Activated T-cell treated with anti-CD3 and anti-CD28 coated beads for 1 hour (primary cell): Measurements from ENCODE around the gene ZDHHC14.

Source experiments
- DNase-seq: peaks from one replicate; pipeline ENCODE4 v3.0.0-alpha.2; 2020; ENCODE audit warnings: low read depth

ZDHHC14 gene

DNA sequence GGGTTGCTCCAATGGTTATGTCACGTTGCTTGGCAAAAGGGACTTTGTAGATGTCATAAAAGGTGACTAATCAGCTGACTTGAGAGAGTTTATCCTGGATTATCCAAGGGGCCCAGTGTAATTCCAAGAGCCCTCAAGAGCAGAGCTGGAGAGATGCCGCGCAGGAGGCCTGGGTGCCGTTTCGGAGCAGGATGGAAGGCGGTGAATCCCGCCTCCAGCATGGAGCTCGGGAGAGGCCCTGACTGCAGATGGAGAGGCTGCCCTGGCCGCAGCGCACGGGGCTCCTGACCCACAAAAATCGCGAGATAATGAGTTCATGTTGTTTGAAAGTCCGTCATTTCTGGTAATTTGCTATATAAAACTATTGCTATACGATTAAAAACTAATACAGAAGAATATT is 219.8 kb downstream of the ZDHHC14 start:
- DNase-seq, result no peak

DNA sequence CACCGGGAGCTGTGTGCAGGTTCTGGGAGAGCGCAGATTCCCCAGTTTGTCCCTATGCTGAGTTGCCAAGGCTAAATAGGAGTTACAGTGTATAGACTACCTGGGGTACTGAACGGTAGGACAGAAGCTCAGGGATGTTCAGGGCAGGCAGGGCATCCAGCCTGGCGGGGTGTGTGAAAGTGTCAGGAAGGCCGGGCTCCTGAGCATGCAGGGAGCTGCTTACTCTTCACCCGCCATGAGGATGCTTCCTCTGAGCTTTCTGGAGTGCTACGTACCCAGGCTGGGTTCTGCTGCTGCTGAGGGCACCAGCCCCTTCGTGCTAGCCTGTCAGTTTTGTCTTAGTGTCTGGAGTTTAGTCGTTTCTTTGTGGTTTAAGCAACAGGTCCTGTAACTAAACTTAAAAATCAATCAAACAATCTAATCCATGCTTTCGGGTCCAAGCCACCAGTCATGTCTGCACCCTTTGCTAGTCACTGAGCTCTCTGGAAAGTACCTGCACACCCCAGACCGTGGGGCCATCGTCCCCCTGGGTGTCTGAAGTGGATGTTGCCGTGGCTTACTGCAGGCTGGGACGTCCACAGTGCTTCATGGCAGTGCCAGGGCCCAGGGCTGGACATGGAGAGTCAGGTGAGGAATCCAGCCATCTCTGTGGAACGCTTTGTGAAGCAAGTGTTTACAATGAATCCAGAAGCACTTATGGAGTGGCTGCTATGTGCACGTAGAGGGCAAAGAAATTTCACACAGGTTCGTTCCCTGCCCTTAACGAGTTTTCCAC is 221.7 kb downstream of the ZDHHC14 start:
- no peak for DNase-seq

DNA sequence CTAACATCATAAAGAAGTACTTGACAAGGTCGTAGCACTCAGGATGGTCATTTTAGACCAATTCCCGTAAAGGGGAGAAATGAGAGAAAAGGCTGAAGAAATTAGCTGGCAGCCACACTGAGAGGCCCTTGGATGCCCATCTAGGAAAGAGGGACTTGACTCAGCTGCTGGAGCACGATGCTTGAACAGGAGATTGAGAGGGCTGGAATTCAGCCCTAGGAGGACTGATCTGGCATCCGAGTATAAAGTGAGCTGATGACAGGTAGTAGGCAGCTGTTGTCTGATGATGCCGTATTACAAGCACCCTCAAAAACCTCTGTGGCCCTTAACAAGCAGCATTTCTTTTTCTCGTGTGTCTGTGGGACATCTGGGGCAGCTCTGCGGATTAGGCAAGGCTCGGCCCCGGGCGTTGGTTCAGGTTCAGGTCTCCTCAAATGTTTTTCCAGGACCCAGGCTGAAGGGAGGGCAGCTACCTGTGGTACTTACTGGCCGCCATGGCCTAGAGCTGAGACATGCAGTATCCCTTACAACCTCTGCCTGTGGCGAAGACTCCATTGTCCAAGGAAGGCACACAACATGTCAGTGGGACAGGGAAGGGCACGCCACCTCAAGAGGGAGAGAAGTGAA is 222.4 kb downstream of the ZDHHC14 start:
- no peak for DNase-seq

DNA sequence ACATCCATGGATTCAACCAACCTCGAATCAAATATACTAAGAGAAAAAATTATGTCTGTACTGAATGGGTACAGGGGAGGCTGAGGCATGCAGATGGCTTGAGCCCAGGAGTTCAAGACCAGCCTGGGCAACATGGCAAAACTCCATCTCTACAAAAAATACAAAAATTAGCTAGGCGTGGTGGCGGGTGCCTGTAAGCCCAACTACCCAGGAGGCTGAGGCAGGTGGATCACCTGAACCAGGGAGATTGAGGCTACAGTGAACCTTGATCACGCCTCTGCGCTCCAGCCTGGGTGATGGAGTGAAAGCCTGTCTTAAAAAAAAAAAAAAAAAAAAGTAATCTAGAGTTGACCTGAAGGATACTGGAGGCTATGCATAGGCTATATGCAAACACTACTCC is 223.0 kb downstream of the ZDHHC14 start:
- no peak for DNase-seq

DNA sequence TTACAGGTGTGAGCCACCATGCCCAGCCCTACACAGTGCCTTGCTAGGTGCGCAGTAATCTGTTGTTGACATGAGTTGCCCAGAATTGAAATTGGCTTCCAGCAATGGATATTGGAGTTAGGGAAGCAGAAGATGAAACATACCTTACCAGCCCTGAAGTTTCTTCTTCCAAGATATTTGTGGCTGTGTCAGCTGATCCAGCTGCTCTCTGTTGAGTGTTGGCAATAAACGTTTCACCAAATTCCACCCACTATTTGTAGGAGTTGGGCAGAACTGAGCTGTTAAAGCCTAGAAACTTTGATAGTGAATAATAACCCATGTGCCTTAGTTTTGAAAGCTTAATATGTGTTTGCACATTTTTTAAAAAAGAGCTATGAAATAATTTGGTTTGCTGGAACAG is 223.8 kb downstream of the ZDHHC14 start:
- DNase-seq, result no peak

DNA sequence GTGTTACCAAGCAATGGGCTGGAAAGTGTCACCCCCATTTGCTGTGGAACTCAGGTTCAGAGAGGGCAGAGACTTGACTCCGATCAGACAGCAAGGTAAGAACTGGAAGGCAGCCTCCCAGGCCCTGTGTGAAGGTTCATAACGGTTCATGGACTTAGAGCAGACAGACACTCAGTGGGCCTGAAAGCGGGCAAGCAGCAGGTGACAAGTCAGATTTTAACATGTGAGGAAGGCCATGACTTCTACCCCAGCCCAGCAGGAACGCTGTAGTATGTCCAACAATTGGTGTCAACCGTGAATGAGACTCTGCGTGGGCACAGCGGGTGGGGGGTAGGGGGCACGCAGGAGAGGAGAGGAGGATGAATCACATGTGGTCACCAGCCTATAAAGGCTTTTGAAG is 224.5 kb downstream of the ZDHHC14 start:
- no peak for DNase-seq

DNA sequence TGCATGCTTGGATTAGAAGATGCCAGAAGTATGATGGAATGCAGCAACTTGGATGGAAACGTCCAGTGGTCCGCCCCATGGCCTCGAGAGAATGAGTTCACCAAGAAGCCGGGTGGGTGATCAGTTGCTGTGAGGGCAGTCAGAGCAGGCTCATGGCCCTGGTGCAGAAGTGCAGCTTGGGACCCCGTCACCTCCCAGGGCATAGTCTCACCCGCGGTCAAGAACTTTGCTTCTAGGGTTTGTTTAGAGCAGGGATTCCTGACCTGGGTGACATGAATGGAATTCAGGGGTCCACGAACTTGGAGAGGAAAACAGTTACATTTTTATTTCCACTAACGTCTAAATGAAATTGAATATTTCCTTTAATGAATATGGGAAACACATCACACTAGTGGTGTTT is 225.5 kb downstream of the ZDHHC14 start:
- DNase-seq, result no peak

DNA sequence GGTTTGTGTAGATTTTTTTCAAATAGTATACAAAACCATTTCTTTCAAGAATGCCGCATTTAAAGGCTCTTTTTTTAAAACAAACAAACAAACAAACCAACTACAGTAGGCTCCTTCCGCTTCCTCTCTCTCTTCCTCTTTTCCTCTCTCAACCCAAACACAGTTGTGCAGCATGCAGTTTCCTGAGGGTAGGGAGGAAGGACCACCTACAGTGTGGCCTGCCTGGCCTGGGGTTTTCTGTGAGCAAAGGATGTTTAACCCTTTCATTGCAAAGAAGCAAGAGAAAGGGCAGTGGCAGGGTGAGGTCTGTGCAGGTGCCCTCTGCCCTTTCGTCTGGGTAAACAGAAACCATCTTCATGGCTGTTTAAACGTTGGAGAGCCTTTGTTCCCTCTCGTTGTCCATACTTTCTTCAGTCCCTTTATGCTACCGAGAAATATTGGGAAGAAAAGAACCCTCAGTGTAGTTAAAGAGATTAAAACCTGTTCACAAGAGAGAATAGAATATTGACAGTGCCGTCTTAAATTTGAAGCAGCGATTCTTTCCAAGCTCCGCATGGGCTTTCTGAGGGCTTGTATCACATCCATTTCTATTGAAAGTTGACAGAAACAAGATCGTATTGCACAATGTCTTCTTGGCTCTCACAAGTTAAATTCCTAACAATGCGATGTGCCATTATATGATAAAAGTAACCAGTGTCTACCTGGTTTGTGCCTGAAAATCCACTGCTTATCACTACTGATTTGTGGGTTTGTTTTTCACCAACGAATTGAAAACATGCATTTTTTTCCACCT is 226.5 kb downstream of the ZDHHC14 start:
- DNase-seq, result no peak

DNA sequence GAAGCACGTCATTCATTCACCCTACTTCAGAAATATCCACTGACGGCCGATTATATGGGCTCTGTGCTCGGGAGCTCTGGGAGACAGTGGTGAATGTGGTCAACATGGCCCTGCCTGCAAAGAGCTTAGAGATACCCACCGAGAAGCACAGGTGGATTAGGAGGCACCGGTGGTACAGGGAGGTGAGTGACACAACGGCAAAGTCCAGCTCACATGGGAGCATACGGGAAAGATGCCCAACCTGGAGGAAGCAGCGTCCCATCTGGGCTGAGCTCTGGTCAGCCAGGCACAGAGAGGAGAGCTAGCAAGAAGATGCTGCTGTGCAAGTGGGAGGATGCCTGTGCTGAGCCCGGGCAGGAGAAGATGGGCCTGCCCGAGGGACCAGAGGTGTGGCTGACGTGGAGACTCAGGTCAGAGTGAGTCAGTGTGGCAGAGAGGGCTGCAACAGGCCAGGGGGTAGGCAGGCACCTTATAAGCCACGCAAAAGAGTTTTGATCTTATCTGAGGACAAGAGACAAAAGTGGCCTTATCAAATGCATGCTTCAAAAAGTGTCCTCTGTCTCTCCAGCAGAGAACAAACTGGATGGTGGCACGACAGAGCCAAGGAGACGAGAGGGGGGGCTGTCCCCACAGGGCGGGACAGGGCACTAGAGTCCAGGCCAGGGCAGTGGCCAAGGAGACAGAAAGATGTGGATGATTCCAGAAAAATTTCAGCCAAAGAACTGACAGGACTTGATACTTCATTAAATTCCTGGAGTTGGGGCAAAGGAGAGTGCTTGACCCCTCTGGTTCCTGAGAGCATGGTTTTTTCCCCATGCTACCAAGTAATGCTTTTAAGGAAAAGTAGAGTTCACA is 227.5 kb downstream of the ZDHHC14 start:
- DNase-seq, result no peak

DNA sequence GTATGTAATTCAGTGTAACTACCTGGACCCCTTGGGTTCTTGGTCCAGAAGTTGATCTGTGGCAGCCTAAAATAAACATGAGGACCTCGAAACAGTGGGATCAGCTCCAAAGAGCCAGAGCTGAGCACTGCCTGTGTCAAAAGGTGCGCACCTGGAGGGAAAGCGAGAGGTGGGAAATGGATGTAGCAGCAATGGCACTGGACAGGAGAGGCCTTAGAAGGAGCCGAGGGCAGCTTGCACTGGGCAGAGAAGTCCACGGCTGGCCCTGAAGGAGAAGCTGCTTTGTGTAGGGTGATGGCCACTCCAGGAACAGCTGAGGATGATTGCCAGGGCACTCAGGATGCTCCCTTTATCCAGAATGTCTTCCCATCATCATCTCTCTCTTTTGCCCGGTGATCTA is 228.1 kb downstream of the ZDHHC14 start:
- DNase-seq, result no peak

DNA sequence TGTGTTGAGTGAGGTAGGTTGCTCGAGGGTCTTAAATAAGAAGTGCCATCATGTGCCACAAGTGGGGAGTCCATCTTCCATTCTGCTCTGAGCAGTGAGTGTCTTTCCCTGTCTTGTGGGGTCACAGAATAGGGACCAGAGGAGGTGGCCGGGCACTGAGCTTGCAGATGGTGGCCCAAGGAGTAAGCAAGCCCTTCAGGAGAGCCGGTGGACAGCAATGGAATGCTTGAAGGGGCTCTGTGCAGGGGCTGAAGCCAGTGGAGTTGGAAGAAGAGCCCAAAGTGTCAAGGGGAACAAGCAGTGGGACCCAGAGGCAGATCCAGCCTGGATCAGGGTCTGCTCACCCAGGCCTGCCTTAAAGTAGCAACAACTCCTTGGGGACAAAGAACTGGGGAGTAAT is 228.6 kb downstream of the ZDHHC14 start:
- no peak for DNase-seq

DNA sequence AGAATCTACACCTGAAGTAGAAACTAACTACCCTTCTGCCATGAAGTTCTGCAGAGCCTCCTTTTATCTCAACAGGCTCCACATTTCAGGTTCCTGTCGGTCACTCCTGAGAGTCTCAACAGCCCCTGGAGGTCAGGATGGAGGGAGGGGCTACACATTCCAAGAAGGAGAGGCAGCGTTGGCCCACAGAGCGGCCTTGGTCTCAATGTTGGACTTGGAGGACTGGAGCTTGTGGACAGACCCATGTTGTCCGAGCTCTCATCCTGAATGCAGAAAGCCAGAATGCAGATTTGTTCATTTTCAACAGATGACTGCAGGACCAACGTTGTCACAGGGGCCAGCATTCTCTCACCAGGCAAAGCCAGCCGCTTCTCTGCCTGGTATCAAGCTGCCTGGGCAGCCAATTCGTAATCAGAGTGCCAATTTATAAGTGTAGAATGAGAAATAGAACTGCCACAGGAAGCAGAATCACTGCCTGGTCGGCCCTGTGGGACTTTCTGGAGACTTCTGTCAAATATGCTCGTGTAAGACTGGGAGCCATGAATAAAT is 229.5 kb downstream of the ZDHHC14 start:
- DNase-seq, result no peak

DNA sequence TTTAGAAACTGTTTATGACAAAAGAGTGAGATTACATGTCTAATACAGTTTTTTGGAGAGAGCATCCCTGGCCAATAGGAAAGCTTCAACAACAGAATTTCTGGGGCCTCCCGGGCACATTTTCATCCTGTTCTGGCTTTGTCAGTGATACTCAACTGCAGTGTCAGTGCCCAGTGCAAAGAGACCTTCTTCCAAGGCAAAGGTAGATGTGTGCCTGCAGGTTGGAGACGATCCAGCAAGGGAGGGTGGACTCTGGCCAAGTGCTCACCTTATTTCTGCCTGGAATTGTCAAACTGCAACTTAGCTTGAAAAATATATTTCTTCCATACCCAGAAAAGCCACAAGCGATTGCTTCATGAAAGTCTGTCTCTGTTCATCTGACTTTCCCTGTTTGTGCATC is 230.4 kb downstream of the ZDHHC14 start:
- no peak for DNase-seq

DNA sequence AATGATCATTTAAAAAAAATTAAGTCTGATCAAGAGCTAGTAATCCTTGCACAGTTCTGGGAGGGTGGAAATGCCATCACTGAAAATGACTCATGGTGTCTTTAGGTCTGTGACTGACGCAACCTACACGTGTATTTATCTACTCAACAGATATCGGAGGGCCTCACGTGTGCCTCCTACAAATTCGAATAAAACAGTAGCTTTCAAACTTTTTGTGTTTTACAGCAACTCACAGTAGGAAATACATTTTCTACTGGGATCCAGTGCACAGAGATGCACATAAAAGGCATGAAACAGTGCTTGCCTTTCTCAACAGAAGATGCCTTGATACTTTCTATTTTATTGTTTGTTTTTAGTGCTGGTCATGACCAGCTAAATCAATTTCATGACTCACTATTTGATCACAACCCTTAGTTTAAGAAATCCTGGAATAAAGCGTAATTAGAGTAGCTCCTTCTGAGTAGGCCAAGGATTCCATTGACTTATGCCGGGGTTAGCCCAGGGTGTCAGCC is 232.1 kb downstream of the ZDHHC14 start:
- DNase-seq, result no peak

DNA sequence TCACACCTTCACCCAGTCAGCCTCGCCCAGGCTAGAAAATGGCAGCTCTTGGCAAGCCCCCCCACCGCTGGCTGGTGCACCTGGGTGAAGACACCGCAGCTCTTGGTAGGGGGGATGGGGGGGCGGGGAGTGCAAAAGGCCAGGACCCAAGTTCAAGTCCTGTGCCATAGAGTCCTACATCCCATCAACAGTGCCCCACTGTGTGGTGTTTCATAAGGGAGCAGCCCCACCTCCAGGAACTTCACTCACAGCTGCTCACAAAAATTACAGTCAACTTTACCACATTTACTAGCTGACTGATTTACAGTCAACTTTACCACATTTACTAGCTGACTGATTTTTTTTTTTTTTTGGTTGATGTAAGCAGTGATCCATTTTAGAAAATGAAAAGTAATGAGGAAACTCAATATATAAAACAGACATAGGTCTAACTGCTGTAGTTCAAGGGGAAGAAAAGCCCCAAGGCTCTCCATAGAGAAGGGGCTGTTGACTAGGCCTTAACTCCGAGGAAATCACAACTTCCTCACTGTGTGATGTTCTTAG is 233.1 kb downstream of the ZDHHC14 start:
- DNase-seq, result no peak

DNA sequence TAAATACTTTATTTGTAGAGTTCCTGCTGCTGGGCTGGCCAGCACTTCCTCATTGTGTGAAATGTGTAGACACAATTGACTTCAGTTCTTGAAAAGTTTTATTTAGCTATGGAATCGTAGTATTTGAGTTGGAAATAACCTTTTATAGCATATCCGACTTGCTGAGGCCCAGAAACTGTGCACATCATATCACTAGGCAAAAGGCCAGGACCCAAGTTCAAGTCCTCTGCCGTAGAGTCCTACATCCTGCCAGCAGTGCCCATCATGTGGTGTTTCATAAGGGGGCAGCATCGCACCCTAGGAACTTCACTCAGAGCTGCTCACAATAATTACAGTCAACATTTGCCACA is 234.4 kb downstream of the ZDHHC14 start:
- DNase-seq, result no peak

DNA sequence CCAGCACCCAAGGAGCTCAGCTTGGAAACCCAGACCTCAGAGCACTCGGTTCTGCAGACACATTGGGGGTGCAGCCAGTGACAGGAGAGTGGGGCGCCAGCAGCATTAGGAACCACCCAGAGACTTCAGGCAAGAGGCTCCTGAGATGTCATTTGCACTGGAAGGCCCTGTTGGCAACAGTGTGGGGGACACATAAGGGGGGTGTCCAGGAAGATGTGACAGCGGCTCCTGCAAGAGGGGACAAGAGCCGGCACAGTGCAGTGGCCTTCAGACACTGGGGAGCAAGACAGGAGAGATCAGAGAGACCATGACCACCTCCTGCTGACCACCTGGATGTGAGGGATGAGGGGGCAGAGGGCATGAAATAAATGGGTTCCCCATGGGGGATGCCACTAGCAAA is 235.0 kb downstream of the ZDHHC14 start:
- DNase-seq, result no peak

DNA sequence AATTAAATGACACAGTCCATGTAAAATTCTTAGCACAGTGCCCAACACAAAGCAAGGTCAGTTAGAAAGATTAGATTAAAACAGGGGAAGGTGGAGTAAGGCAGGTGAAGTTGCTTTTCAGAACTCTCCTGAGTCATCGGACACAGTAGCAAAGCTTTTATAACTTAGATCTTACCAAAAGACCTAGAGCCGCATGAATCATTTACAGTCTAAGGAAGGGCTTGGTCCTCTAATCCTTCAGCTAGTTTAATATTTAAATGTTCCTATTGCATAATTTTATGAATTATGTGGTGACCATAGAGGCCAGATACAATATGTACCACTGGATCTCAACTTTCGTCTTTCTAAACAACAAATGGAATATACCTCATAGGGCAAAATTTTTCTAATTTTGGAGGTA is 240.0 kb downstream of the ZDHHC14 start:
- no peak for DNase-seq

DNA sequence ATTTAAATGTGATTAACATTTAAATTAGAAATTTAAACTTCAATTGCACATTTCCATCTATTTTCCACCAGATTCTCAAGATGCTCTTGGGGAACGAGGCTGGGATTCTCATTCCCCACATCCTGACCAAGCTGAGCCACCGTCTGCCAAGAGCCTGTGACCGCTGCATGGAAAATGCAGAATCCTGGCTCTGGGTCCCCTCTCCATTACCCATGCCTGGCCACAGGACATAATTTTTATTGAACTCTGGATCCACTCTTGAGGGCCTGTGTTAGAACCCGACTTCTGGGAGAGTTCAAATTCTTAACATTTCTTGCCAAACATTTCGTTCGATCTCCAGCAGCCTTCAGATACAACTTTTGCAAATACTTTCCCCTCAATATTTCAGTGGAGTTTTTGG is 240.4 kb downstream of the ZDHHC14 start:
- DNase-seq, result no peak

DNA sequence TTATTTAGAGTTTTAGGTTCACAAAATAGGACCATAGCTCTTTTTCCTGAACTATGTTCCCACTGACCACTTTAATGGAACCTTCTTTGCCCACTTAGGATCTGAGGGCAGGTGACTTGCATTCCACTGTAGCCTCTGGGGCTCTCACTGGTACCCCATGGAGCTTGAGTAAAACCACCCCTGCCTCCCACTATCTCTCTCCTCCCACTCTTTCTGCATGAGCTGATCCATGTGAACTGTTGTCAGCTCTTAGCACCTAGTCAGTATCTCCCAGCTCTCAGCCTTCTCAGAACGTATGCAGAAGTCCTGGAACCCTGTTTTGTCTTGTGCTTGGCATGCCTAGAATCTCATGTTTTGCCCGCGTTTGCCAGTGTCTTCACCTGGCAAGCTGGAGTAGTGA is 241.4 kb downstream of the ZDHHC14 start:
- no peak for DNase-seq

DNA sequence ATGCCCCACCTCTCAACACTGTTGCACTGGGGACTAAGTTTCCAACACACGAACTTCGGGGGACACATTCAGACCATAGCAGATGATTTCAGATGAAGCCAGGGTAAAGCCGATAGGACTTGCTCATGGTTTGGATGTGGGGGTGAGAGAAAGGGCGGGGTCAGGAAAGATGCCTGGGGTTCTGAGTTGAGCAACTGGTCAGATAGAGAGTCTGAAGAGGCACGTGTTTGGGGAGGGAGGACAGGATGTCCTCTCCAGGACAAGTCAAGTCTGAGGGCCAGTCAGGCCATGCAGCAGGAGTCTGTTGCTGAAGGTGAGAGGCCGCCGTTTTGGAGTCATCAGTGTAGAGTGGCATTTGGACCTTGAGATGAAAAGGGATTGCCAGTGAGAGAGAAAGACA is 244.1 kb downstream of the ZDHHC14 start:
- no peak for DNase-seq

DNA sequence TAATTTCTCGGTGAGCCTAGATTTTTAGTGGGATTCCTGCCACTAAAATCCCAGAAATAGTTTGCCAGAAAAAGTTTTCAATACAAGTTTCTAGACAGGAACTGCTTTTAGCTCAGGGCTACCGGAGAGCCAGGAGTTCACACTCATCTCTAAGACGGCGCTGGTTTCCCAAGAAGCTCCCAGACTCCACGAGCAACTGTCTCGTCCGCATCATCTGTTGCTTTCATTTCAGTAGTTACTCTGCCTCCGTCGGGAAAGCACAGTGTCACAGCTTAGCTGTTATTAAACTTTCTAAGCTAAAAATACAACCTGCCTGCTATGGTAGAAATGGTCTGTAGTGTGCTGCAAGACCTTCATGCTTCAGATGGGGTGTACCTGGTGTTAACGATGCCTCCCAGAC is 244.8 kb downstream of the ZDHHC14 start:
- no peak for DNase-seq
